H1 (cell line): ENCODE results near the gene CIRBP. TPM values are rescaled to one million over a fixed set of nuclear protein-coding genes. Genes with fewer than 3 reads are reported as not detected.

Experiments used
- CTCF ChIA-PET: fragments of 300-600 bp; sonication (Branson Sonifier 250); formaldehyde crosslinking; loops from one replicate; lab custom pipeline; 2021; ENCODE audit not compliant: partially characterized antibody; lab: Charles Lee
- POLR2A ChIA-PET: fragments of 300-600 bp; sonication (Branson Sonifier 250); formaldehyde crosslinking; loops from one replicate; lab custom pipeline; 2021; ENCODE audit warnings: inconsistent platforms; ENCODE audit not compliant: partially characterized antibody; lab: Charles Lee
- DNase-seq, 2 experiments: peaks; one replicate each; pipeline versions ENCODE4 v3.0.0 to v3.0.0-alpha.2; 2010 to 2022; ENCODE audit warnings: low spot score in 2 of 2, low read depth in 1 of 2, mixed read lengths in 1 of 2
- FAIRE-seq: peaks from 2 replicates; lab custom pipeline; 2011; peaks lifted over from hg19 to GRCh38; lab: Jason Lieb, UNC
- H2AFZ ChIP-seq: 2 replicates; pipeline ENCODE4 v1.8.1; 2012; ENCODE audit warnings: low read length, inconsistent platforms
- H2AK5ac ChIP-seq: 2 replicates; pipeline ENCODE4 v1.6.1; 2013; ENCODE audit warnings: low read depth, low read length
- H2BK120ac ChIP-seq: replicated peaks from 2 replicates; pipeline ENCODE3; 2013; ENCODE audit warnings: low read depth, low read length, inconsistent platforms
- H2BK12ac ChIP-seq: 2 replicates; pipeline ENCODE4 v1.6.1; 2013; ENCODE audit warnings: low read depth, low read length
- H2BK15ac ChIP-seq: 2 replicates; pipeline ENCODE4 v1.6.1; 2013; ENCODE audit warnings: low read length
- H2BK20ac ChIP-seq: 2 replicates; pipeline ENCODE4 v1.6.1; 2013; ENCODE audit warnings: low read length
- H2BK5ac ChIP-seq: 2 replicates; pipeline ENCODE4 v1.6.1; 2013; ENCODE audit warnings: low read depth, low read length
- H3K14ac ChIP-seq: 2 replicates; pipeline ENCODE4 v1.6.1; 2013; ENCODE audit warnings: inconsistent platforms; ENCODE audit not compliant: insufficient read length
- H3K18ac ChIP-seq: 2 replicates; pipeline ENCODE4 v1.6.1; 2013; ENCODE audit warnings: low read length; ENCODE audit errors: extremely low read depth
- H3K23ac ChIP-seq: 2 replicates; pipeline ENCODE4 v1.6.1; 2013; ENCODE audit warnings: inconsistent platforms; ENCODE audit not compliant: insufficient read length
- H3K23me2 ChIP-seq: 2 replicates; pipeline ENCODE4 v1.6.1; 2013; ENCODE audit warnings: low read depth, low read length
- H3K27ac ChIP-seq: 2 replicates; pipeline ENCODE4 v1.6.1; 2011; ENCODE audit warnings: low read depth, low read length, inconsistent platforms
- H3K27me3 ChIP-seq, 4 experiments: replicated peaks in 1 of 4; 1 replicate in 1 of 4; 2 replicates in 3 of 4; pipeline versions ENCODE4 v1.6.1 to v1.8.1; 2011 to 2013; ENCODE audit warnings: low read length in 3 of 4, mild to moderate bottlenecking in 3 of 4, inconsistent platforms in 2 of 4, mixed read lengths in 2 of 4, moderate library complexity in 1 of 4; ENCODE audit not compliant: control insufficient read depth in 3 of 4, insufficient read depth in 3 of 4; ENCODE audit errors: extremely low read depth in 1 of 4
- H3K36me3 ChIP-seq, 4 experiments: 2 replicates each; pipeline versions ENCODE4 v1.6.1 to v1.8.1; 2011 to 2013; ENCODE audit warnings: mild to moderate bottlenecking in 4 of 4, low read length in 3 of 4, moderate library complexity in 2 of 4, control low read depth in 1 of 4, inconsistent platforms in 1 of 4; ENCODE audit not compliant: insufficient read depth in 4 of 4, control insufficient read depth in 2 of 4
- H3K4ac ChIP-seq: replicated peaks from 2 replicates; pipeline ENCODE3; 2013; ENCODE audit warnings: low read length, low read depth, mixed read lengths, inconsistent platforms; ENCODE audit not compliant: insufficient read length
- H3K4me1 ChIP-seq, 4 experiments: replicated peaks in 1 of 4; 1 replicate in 1 of 4; 2 replicates in 3 of 4; pipeline versions ENCODE4 v1.6.1 to v1.8.1; 2011 to 2013; ENCODE audit warnings: low read length in 3 of 4, inconsistent platforms in 2 of 4, mixed read lengths in 1 of 4; ENCODE audit not compliant: insufficient read depth in 4 of 4, control insufficient read depth in 3 of 4
- H3K4me2 ChIP-seq, 2 experiments: 2 replicates each; pipeline versions ENCODE4 v1.6.1 to v1.8.1; 2011 to 2013; ENCODE audit warnings: low read depth in 2 of 2, low read length in 2 of 2, control low read depth in 1 of 2, inconsistent platforms in 1 of 2, mild to moderate bottlenecking in 1 of 2; ENCODE audit not compliant: insufficient read depth in 1 of 2
- H3K4me3 ChIP-seq, 4 experiments: fragments of 200-600, 300-600 bp in 1 of 4; sonication (generic), shearing (Covaris generic), sonication (Bioruptor Twin) in 1 of 4; 2 replicates each; pipeline versions ENCODE4 v1.5.1 to v1.8.1; 2011 to 2016; ENCODE audit warnings: low read length in 4 of 4, low read depth in 3 of 4, control low read depth in 2 of 4, inconsistent platforms in 2 of 4, mild to moderate bottlenecking in 2 of 4, mixed read lengths in 1 of 4, moderate library complexity in 1 of 4; ENCODE audit not compliant: insufficient read depth in 2 of 4; ENCODE audit errors: extremely low read depth in 1 of 4
- H3K56ac ChIP-seq: replicated peaks from 2 replicates; pipeline ENCODE3; 2013; ENCODE audit warnings: low read depth, mild to moderate bottlenecking, mixed read lengths, low read length, inconsistent platforms; ENCODE audit not compliant: insufficient read length
- H3K79me1 ChIP-seq: 2 replicates; pipeline ENCODE4 v1.6.1; 2013; ENCODE audit warnings: low read depth, low read length, control low read depth
- H3K79me2 ChIP-seq, 2 experiments: 2 replicates each; pipeline versions ENCODE4 v1.6.1 to v1.8.1; 2012 to 2013; ENCODE audit warnings: low read length in 2 of 2, mild to moderate bottlenecking in 2 of 2, inconsistent platforms in 1 of 2; ENCODE audit not compliant: insufficient read depth in 2 of 2, control insufficient read depth in 1 of 2
- H3K9ac ChIP-seq, 4 experiments: replicated peaks in 1 of 4; 1 replicate in 1 of 4; 2 replicates in 3 of 4; pipeline versions ENCODE4 v1.6.1 to v1.8.1; 2011 to 2013; ENCODE audit warnings: low read depth in 3 of 4, low read length in 3 of 4, control low read depth in 2 of 4, mild to moderate bottlenecking in 2 of 4, moderate library complexity in 2 of 4, inconsistent platforms in 1 of 4; ENCODE audit errors: extremely low read depth in 1 of 4
- H3K9me3 ChIP-seq, 2 experiments: 2 replicates each; pipeline versions ENCODE4 v1.6.1 to v1.8.1; 2012 to 2013; ENCODE audit warnings: mild to moderate bottlenecking in 2 of 2, moderate library complexity in 2 of 2, control low read depth in 1 of 2, inconsistent platforms in 1 of 2, low read depth in 1 of 2, low read length in 1 of 2, mixed read lengths in 1 of 2; ENCODE audit not compliant: insufficient read depth in 2 of 2
- H4K20me1 ChIP-seq, 2 experiments: replicated peaks in 1 of 2; 2 replicates each; pipeline versions ENCODE3 to v1.8.1; 2011 to 2013; ENCODE audit warnings: inconsistent platforms in 2 of 2, low read length in 2 of 2, mild to moderate bottlenecking in 1 of 2; ENCODE audit not compliant: insufficient read depth in 2 of 2, control insufficient read depth in 1 of 2
- H4K5ac ChIP-seq: 2 replicates; pipeline ENCODE4 v1.6.1; 2013; ENCODE audit warnings: low read length, low read depth, mixed read lengths, inconsistent platforms; ENCODE audit not compliant: insufficient read length
- H4K8ac ChIP-seq: 2 replicates; pipeline ENCODE4 v1.8.0; 2013; ENCODE audit warnings: mild to moderate bottlenecking, moderate library complexity, low read length, inconsistent platforms; ENCODE audit not compliant: insufficient read depth; ENCODE audit errors: extremely low read depth
- H4K91ac ChIP-seq: replicated peaks from 2 replicates; pipeline ENCODE3; 2013; ENCODE audit warnings: low read length, mixed read lengths, inconsistent platforms; ENCODE audit not compliant: insufficient read length
- HDAC2 ChIP-seq, 2 experiments: fragments of 300-600 bp in 1 of 2; sonication (generic) in 1 of 2; IDR thresholded peaks; 2 replicates each; pipeline ENCODE4 v1.6.1; 2011 to 2012; ENCODE audit warnings: low read depth in 2 of 2, low read length in 2 of 2, mild to moderate bottlenecking in 2 of 2, moderate library complexity in 2 of 2, borderline replicate concordance in 1 of 2, inconsistent platforms in 1 of 2
- TCF12 ChIP-seq: IDR thresholded peaks from 2 replicates; pipeline ENCODE4 v1.6.1; 2011; ENCODE audit warnings: low read depth, mild to moderate bottlenecking, low read length
- WGBS, 2 experiments: shearing (Covaris generic) in 1 of 2; methylation state at CpG; one replicate each; pipeline versions ENCODE4 v1.1.6 to v1.1.7; 2013 to 2015; ENCODE audit warnings: low lambda C conversion rate in 2 of 2, mixed read lengths in 2 of 2, inconsistent platforms in 1 of 2, low coverage in 1 of 2, missing lambda C conversion rate in 1 of 2; ENCODE audit not compliant: insufficient replicate concordance in 2 of 2, insufficient coverage in 1 of 2, insufficient read length in 1 of 2; ENCODE audit errors: extremely low coverage in 1 of 2, missing lambda C conversion rate in 1 of 2; 5-methylcytosine and 5-hydroxymethylcytosine counted together
- polyA plus RNA-seq, 7 experiments: library from polyadenylated mRNA; depleted of rRNA in 3 of 7; stranded (reverse) in 5 of 7; unstranded in 2 of 7; fragments of >200 nt in 5 of 7; fragments of 200-250 nt in 2 of 7; gene quantifications; 1 replicate in 5 of 7; 2 replicates in 1 of 7; 4 replicates in 1 of 7; pipeline versions ENCODE4 v1.2.1 to v1.2.3, GENCODE V29; 2011 to 2013; ENCODE audit warnings: missing spikeins in 2 of 7, mixed read lengths in 2 of 7
- total RNA-seq: library from RNA; stranded (reverse); fragmentation: NEBNext Ultra II Directional; extraction: Animal tissue kit (Norgen Biotek cat#: 25700); gene quantifications from 2 replicates; pipeline ENCODE4 v1.2.1, GENCODE V29; 2021

CIRBP gene
- total and polyA plus RNA-seq, 2 of the 8 experiments (the other 6 are each of a cell fraction or from before 2014, with no cell fraction given) = 175 to 199 TPM

DNA sequence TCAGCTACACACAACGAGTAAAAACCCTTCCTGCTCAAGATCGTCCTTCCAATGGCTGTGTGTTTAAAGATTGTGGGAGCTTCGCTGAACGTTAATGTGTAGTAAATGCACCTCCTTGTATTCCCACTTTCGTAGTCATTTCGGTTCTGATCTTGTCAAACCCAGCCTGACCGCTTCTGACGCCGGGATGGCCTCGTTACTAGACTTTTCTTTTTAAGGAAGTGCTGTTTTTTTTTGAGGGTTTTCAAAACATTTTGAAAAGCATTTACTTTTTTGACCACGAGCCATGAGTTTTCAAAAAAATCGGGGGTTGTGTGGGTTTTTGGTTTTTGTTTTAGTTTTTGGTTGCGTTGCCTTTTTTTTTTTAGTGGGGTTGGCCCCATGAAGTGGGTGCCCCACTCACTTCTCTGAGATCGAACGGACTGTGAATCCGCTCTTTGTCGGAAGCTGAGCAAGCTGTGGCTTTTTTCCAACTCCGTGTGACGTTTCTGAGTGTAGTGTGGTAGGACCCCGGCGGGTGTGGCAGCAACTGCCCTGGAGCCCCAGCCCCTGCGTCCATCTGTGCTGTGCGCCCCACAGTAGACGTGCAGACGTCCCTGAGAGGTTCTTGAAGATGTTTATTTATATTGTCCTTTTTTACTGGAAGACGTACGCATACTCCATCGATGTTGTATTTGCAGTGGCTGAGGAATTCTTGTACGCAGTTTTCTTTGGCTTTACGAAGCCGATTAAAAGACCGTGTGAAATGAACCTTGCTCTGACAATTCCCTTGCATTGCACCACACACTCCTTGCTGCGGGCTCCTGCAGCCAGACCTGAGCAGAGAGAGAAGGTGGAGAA lies 3.5 kb downstream of the CIRBP start:
- Histone ChIP-seq H3K56ac (no peak overlapping the region), H2BK20ac (no peak overlapping the region), H3K4me3 (no peak overlapping the region), H3K79me2 (peaks cover 5 to 38% of the 10 kb centered on the region in 2 experiments), H3K27me3 (peaks cover 0 to 3% (median 2%) of the 10 kb centered on the region in 4 experiments; a peak in 3 of 7 replicates), H3K27ac (no peak overlapping the region), H4K91ac (no peak overlapping the region), H2BK12ac (no peak overlapping the region), H2BK120ac (no peak overlapping the region), H3K18ac (no peak overlapping the region), H3K4ac (no peak overlapping the region), H3K4me2 (peak overlapping the region in 1 of 2 experiments; percentile 80; a peak in 1 of 4 replicates), H2BK5ac (no peak overlapping the region), H2AK5ac (no peak overlapping the region), H3K79me1 (peaks cover 22% of the 10 kb centered on the region), H3K36me3 (peaks cover 33 to 46% (median 41%) of the 10 kb centered on the region in 4 experiments), H4K8ac (peak overlapping the region; percentile 36; the same call in 1 of the 2 replicates), H3K9ac (no peak overlapping the region), H3K23me2 (peaks cover 18% of the 10 kb centered on the region; the same call in 1 of the 2 replicates), H4K20me1 (peaks cover 7 to 23% of the 10 kb centered on the region in 2 experiments), H3K23ac (no peak overlapping the region), H2AFZ (no peak overlapping the region), H2BK15ac (no peak overlapping the region), H3K4me1 (peaks cover 4 to 38% (median 31%) of the 10 kb centered on the region in 4 experiments), H4K5ac (no peak overlapping the region), H3K9me3 (no peaks in the 10 kb centered on the region), H3K14ac (no peak overlapping the region)
- TF ChIP-seq TCF12 (no peak), HDAC2 (IDR thresholded peaks at IDR 0.05; ENCODE audit: borderline replicate concordance in 1 of 2, low read depth in 2 of 2, low read length in 2 of 2) (no peak)
- FAIRE-seq = no peak
- DNase-seq = no peak
- ChIA-PET CTCF (interaction anchor here (0.6 to 3.1 kb wide), 3 partner anchors 11 to 147 kb away, joined by 3 to 29 read pairs (median 9); no protein-coding TSS in a partner anchor), POLR2A (interaction anchor here (0.6 to 11.4 kb wide), 26 partner anchors 11 to 423 kb away, joined by 3 to 331 read pairs (median 4); partner anchors contain the start of genes ATP5F1D, CBARP, CIRBP and GPX4)
- WGBS, 2 experiments = 93% methylated on average over 33 of the region's 33 CpGs; no CpG with 5 or more reads in 1 of the 2 experiments
